K562 (cell line): ENCODE measurements around the gene C1orf167. TPM values are rescaled to one million over a fixed set of nuclear protein-coding genes. Genes with fewer than 3 reads are reported as not detected.
A peak's percentile ranks its signal among the peaks of the same experiment; 100 is the strongest.

Source experiments
- ATAC-seq: fragments of 200-7000 bp; cut with Tn5 transposase; 3 replicates; pipeline ENCODE4 v1.9.1; 2020; ENCODE audit warnings: moderate library complexity
- BruUV-seq: library from RNA; stranded (reverse); fragments of 400-500 nt; replicated peaks from 2 replicates; lab custom pipeline; 2021; lab: Mats Ljungman, UMichigan
- CTCF ChIA-PET: fragments of 300-600 bp; formaldehyde crosslinking; extraction: SDS; loops from one replicate; lab custom pipeline; 2021; ENCODE audit warnings: low intra/inter-chr PET ratio; lab: Yijun Ruan, JAX
- POLR2A ChIA-PET: fragments of 300-600, 350-650 bp; sonication (Branson Sonifier 250); formaldehyde crosslinking; extraction: SDS; loops from one replicate; lab custom pipeline; 2021; ENCODE audit warnings: antibody characterized with exemption, inconsistent platforms; lab: Yijun Ruan, JAX
- DNase-seq, 4 experiments: peaks; one replicate each; pipeline versions ENCODE4 v3.0.0 to v3.0.0-alpha.2; 2011 to 2018; ENCODE audit warnings: low spot score in 3 of 4, mixed read lengths in 3 of 4; ENCODE audit errors: extremely low read depth in 1 of 4
- FAIRE-seq: peaks from 2 replicates; lab custom pipeline; 2011; peaks lifted over from hg19 to GRCh38; lab: Jason Lieb, UNC
- H2AFZ ChIP-seq: 2 replicates; pipeline ENCODE4 v1.6.0; 2011; ENCODE audit warnings: low read depth, low read length, control low read depth, inconsistent platforms
- H3K27ac ChIP-seq: fragments of 200-600 bp; 3 replicates; pipeline ENCODE4 v1.8.0; 2011; ENCODE audit warnings: low read depth, mild to moderate bottlenecking, control low read depth, inconsistent platforms, low read length, moderate library complexity, mixed read lengths; ENCODE audit errors: extremely low read depth
- H3K27me3 ChIP-seq, 2 experiments: fragments of 300-600 bp in 1 of 2; 2 replicates in 1 of 2; 3 replicates in 1 of 2; pipeline versions ENCODE4 v1.6.0 to v1.8.0; 2011; ENCODE audit warnings: inconsistent platforms in 2 of 2, low read length in 2 of 2, mild to moderate bottlenecking in 1 of 2, mixed read lengths in 1 of 2, moderate library complexity in 1 of 2; ENCODE audit not compliant: control insufficient read depth in 2 of 2, insufficient read depth in 2 of 2
- H3K36me3 ChIP-seq: fragments of 300-600 bp; 3 replicates; pipeline ENCODE4 v1.8.0; 2011; ENCODE audit warnings: mild to moderate bottlenecking, low read length, inconsistent platforms; ENCODE audit not compliant: control insufficient read depth, insufficient read depth
- H3K4me1 ChIP-seq, 2 experiments: fragments of 200-600 bp in 1 of 2; replicated peaks in 1 of 2; 2 replicates in 1 of 2; 3 replicates in 1 of 2; pipeline versions ENCODE4 v1.5.1 to v1.8.0; 2011; ENCODE audit warnings: inconsistent platforms in 2 of 2, low read length in 2 of 2, mild to moderate bottlenecking in 1 of 2, mixed read lengths in 1 of 2, moderate library complexity in 1 of 2; ENCODE audit not compliant: control insufficient read depth in 2 of 2, insufficient read depth in 2 of 2
- H3K4me2 ChIP-seq: 2 replicates; pipeline ENCODE4 v1.6.1; 2011; ENCODE audit warnings: low read length, control low read depth, inconsistent platforms, mixed read lengths; ENCODE audit not compliant: insufficient read depth
- H3K4me3 ChIP-seq: fragments of 200-600 bp; sonication (generic), shearing (Covaris generic); 2 replicates; pipeline ENCODE4 v1.5.1; 2016; ENCODE audit warnings: control low read depth, inconsistent platforms
- H3K79me2 ChIP-seq: fragments of 200-600 bp; 3 replicates; pipeline ENCODE4 v1.8.0; 2011; ENCODE audit warnings: low read length, inconsistent platforms; ENCODE audit not compliant: control insufficient read depth, insufficient read depth
- H3K9ac ChIP-seq, 2 experiments: 2 replicates each; pipeline versions ENCODE4 v1.6.0 to v1.6.1; 2011; ENCODE audit warnings: low read depth in 2 of 2, low read length in 2 of 2, control low read depth in 1 of 2, inconsistent platforms in 1 of 2, mild to moderate bottlenecking in 1 of 2, mixed read lengths in 1 of 2; ENCODE audit not compliant: insufficient read depth in 1 of 2
- H3K9me1 ChIP-seq: one replicate; pipeline ENCODE4 v1.6.0; 2011; ENCODE audit warnings: inconsistent platforms, mild to moderate bottlenecking, low read length, moderate library complexity; ENCODE audit not compliant: control insufficient read depth, insufficient read depth
- H3K9me3 ChIP-seq: replicated peaks from 2 replicates; pipeline ENCODE4 v1.5.1; 2011; ENCODE audit warnings: low read depth, low read length, inconsistent platforms; ENCODE audit not compliant: control insufficient read depth, insufficient read depth
- H4K20me1 ChIP-seq: replicated peaks from 2 replicates; pipeline ENCODE4 v1.6.1; 2011; ENCODE audit warnings: low read length, inconsistent platforms, mixed read lengths; ENCODE audit not compliant: control insufficient read depth, insufficient read depth
- KDM1A ChIP-seq, 2 experiments: fragments of 450-650 bp; IDR thresholded peaks; 2 replicates each; pipeline ENCODE4 v1.6.1; 2016; ENCODE audit warnings: mild to moderate bottlenecking in 2 of 2
- NR2C1 ChIP-seq, 2 experiments: fragments of 450-650 bp; IDR thresholded peaks; 2 replicates each; pipeline ENCODE4 v1.6.1; 2017; ENCODE audit warnings: mild to moderate bottlenecking in 2 of 2, antibody characterized with exemption in 1 of 2, inconsistent platforms in 1 of 2, missing compliant biosample characterization in 1 of 2, missing genetic modification characterization in 1 of 2
- NR2C2 ChIP-seq, 2 experiments: fragments of 200-800 bp in 1 of 2; sonication (Bioruptor generic) in 1 of 2; sonication (generic) in 1 of 2; formaldehyde crosslinking in 1 of 2; IDR thresholded peaks; 2 replicates each; pipeline versions ENCODE4 v1.6.1 to v1.8.0; 2016 to 2022; ENCODE audit warnings: mild to moderate bottlenecking in 1 of 2, missing compliant biosample characterization in 1 of 2, missing genetic modification characterization in 1 of 2, missing genetic modification reagents in 1 of 2
- ZBTB40 ChIP-seq, 2 experiments: fragments of 450-650 bp in 1 of 2; sonication (generic) in 1 of 2; formaldehyde crosslinking in 1 of 2; IDR thresholded peaks; 2 replicates each; pipeline versions ENCODE4 v1.7.1 to v1.9.0; 2016 to 2022; ENCODE audit warnings: inconsistent platforms in 1 of 2, mild to moderate bottlenecking in 1 of 2, missing genetic modification reagents in 1 of 2
- ZKSCAN1 ChIP-seq: fragments of 150-350 bp; IDR thresholded peaks from 2 replicates; pipeline ENCODE4 v1.6.1; 2016; ENCODE audit warnings: low read depth, low read length
- ZNF212 ChIP-seq: fragments of 450-650 bp; formaldehyde crosslinking; IDR thresholded peaks from 2 replicates; pipeline ENCODE4 v1.4.0; 2020; ENCODE audit warnings: mild to moderate bottlenecking
- ZNF3 ChIP-seq: fragments of 250-450 bp; sonication (Bioruptor Pico); IDR thresholded peaks from 2 replicates; pipeline ENCODE4 v1.5.0; 2021; ENCODE audit warnings: mild to moderate bottlenecking, moderate library complexity
- WGBS: fragments of 100-300 bp; shearing (Covaris generic); methylation state at CpG from one replicate; pipeline ENCODE4 v1.1.6; 2016; ENCODE audit warnings: low coverage, mixed read lengths; ENCODE audit not compliant: insufficient coverage; ENCODE audit errors: missing lambda C conversion rate; 5-methylcytosine and 5-hydroxymethylcytosine counted together
- in situ Hi-C: fragments of 300-500 bp; cut with MboI; formaldehyde crosslinking; loops from 4 replicates; pipeline ENCODE4 v1.15.0; 2018; ENCODE audit warnings: inconsistent platforms, mixed read lengths
- intact Hi-C: fragments of 100-400 bp; cut with micrococcal nuclease; formaldehyde crosslinking; loops from 2 replicates; pipeline ENCODE4 v1.14.2; 2022
- polyA plus RNA-seq, 8 experiments: library from polyadenylated mRNA; depleted of rRNA in 4 of 8; stranded (reverse) in 5 of 8; unstranded in 3 of 8; fragments of >200 nt; fragmentation: Nextera tagmentation in 2 of 8; fragmentation: Illumina TruSeq in 1 of 8; extraction: Ambion mirVana in 2 of 8; extraction: Trizol in 1 of 8; gene quantifications; 2 replicates each; pipeline versions ENCODE4 v1.2.1 to v1.2.3, GENCODE V29; 2011 to 2014; ENCODE audit warnings: inconsistent platforms in 1 of 8, missing spikeins in 1 of 8
- total RNA-seq, 7 experiments: library from RNA; depleted of rRNA in 6 of 7; stranded (reverse); fragments of >200 nt in 6 of 7; fragmentation: Illumina TruSeq in 2 of 7; extraction: Trizol in 2 of 7; gene quantifications; 2 replicates each; pipeline versions ENCODE4 v1.2.1 to v1.2.3, GENCODE V29; 2011 to 2021; ENCODE audit warnings: low replicate concordance in 1 of 7
- TF ChIP-seq, protein P1 (sequence below), 2 experiments: fragments of 250-450 bp in 1 of 2; fragments of 450-650 bp in 1 of 2; sonication (Bioruptor Pico) in 1 of 2; IDR thresholded peaks; 2 replicates each; pipeline versions ENCODE4 v1.6.1 to v1.8.0; 2016 to 2021; ENCODE audit warnings: mild to moderate bottlenecking in 2 of 2, moderate library complexity in 2 of 2, missing compliant biosample characterization in 1 of 2, missing genetic modification characterization in 1 of 2

C1orf167 gene
- total and polyA plus RNA-seq, 9 of the 15 experiments (the other 6 are each of a cell fraction or from before 2014, with no cell fraction given) = 0.22 to 0.86 (median 0.31) TPM; not detected in 2

GRCh38 chr1:11727119-11727518 is 34.9 kb upstream of the C1orf167 start:
- Histone ChIP-seq H3K9ac (peak overlapping the region in 1 of 2 experiments; percentile 54; a peak in 2 of 4 replicates), H3K4me2 (no peak overlapping the region), H3K36me3 (no peaks in the 10 kb centered on the region), H3K9me3 (no peaks in the 10 kb centered on the region), H2AFZ (no peak overlapping the region), H3K27me3 (no peaks in the 10 kb centered on the region), H3K4me3 (no peak overlapping the region), H3K79me2 (no peaks in the 10 kb centered on the region), H4K20me1 (no peaks in the 10 kb centered on the region), H3K9me1 (peaks cover 5% of the 10 kb centered on the region), H3K4me1 (peaks cover 25 to 38% of the 10 kb centered on the region in 2 experiments), H3K27ac (no peak overlapping the region)
- WGBS = 79% methylated on average over 4 of the region's 4 CpGs
- in situ Hi-C loops (no loop called here), intact Hi-C loops (loop anchor here (10.0 kb wide), 1 partner anchor 692 kb away; no protein-coding TSS in a partner anchor)
- no peak for ATAC-seq
- peak in 1 of 2 experiments; percentile 28; a peak in 2 of 4 replicates for TF ChIP-seq KDM1A (IDR thresholded peaks at IDR 0.05)
- no peak for TF ChIP-seq NR2C2 (CRISPR knock-in tag; IDR thresholded peaks at IDR 0.05)
- peak; percentile 56; the same call in 1 of the 2 replicates for TF ChIP-seq NR2C2 (tag; IDR thresholded peaks at IDR 0.05)
- peak; percentile 98 for TF ChIP-seq ZBTB40 (IDR thresholded peaks at IDR 0.05)
- peak; percentile 99 for TF ChIP-seq ZBTB40 (CRISPR knock-in tag; IDR thresholded peaks at IDR 0.05)
- TF ChIP-seq ZNF3 (CRISPR knock-in tag) = no peak
- TF ChIP-seq, protein P1, sequence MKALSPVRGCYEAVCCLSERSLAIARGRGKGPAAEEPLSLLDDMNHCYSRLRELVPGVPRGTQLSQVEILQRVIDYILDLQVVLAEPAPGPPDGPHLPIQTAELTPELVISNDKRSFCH (CRISPR knock-in tag; IDR thresholded peaks at IDR 0.05) = no peak
- TF ChIP-seq, protein P1 (tag; IDR thresholded peaks at IDR 0.05) = 0 out of 2 replicates have a peak, but pooled peaks have one; percentile 20
- TF ChIP-seq NR2C1 (IDR thresholded peaks at IDR 0.05) = peak; percentile 87
- TF ChIP-seq NR2C1 (tag; IDR thresholded peaks at IDR 0.05) = peak; percentile 83
- peak; percentile 29; the same call in 1 of the 2 replicates for TF ChIP-seq ZKSCAN1
- no peak for TF ChIP-seq ZNF212 (CRISPR knock-in tag)
- DNase-seq = no peak
- ChIA-PET POLR2A (interaction anchor here (0.6 to 1.2 kb wide), 5 partner anchors 10 to 56 kb away, joined by 3 read pairs; no protein-coding TSS in a partner anchor), CTCF (no interaction called here)
- no TSS peak for BruUV-seq
- no peak for FAIRE-seq
